ENCODE results near the gene HBEGF.
"Not testable (repeated sequence)": the region's sequence is repeated elsewhere in the genome, so short reads cannot be mapped to it uniquely, and the experiment has no call there.

The HBEGF gene

DNA sequence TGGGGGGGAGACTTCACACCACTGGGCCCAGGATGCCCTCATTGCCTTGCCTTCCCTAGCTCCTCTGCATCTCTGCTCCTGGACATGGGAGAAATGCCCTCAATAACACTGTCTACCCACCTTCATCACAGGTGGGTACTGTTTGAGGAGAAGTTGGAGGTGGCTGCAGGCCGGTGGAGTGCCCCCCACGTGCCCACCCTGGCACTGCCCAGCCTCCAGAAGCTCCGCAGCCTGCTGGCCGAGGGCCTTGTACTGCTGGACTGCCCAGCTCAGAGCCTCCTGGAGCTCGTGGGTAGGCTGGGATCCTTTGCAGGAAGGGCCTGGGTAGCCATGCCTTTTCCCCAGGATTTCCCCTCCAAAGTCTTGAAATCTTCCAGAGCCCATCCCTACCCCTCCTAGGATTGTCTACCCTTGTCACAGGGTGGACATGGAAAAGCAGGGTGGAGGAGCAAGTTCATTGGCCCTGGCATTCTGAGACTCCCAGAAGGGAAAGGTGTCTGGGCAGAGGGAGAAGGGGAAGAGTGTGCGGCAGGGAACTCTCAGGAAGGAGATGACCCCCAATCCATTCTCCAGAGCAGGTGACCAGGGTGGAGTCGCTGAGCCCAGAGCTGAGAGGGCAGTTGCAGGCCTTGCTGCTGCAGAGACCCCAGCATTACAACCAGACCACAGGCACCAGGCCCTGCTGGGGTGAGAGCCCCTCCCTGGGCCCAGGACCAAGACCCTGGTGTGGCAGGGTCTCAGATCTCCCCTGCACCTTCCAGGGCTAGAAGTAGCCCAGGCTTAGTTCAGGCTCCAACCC, 14.5 kb upstream of the HBEGF start:
- no peak for DNase-seq

- DNase-seq, result no peak
Observed at GRCh38 chr5:140360101-140360500, 13.7 kb upstream of the HBEGF start, which contains the start of gene SLC4A9. Gene SLC4A9 (plus strand): TSS chr5:140360194. CDS start chr5:140360237, 43 bp downstream.

- DNase-seq, result no peak
Observed at GRCh38 chr5:140358738-140359310, 12.4 kb upstream of the HBEGF start.

DNA sequence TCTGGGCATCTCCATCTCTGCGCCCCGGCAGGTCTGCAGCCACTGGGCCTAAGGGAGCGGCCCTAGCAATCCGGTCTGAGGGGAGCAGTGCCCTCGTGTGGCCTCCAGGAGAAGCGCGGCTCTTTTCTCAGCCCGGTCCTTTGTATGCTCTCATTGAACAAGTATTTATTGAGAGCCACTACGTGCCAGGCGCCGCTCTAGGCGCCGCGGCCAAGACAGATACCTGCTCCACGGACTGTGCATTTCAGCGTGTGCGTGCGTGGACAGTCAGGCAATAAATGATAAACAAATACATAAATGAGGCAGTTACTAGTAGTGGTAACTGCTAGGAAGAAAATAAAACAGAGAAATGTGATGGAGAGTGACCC, 11.3 kb upstream of the HBEGF start:
- DNase-seq, result peak; percentile 88

DNA sequence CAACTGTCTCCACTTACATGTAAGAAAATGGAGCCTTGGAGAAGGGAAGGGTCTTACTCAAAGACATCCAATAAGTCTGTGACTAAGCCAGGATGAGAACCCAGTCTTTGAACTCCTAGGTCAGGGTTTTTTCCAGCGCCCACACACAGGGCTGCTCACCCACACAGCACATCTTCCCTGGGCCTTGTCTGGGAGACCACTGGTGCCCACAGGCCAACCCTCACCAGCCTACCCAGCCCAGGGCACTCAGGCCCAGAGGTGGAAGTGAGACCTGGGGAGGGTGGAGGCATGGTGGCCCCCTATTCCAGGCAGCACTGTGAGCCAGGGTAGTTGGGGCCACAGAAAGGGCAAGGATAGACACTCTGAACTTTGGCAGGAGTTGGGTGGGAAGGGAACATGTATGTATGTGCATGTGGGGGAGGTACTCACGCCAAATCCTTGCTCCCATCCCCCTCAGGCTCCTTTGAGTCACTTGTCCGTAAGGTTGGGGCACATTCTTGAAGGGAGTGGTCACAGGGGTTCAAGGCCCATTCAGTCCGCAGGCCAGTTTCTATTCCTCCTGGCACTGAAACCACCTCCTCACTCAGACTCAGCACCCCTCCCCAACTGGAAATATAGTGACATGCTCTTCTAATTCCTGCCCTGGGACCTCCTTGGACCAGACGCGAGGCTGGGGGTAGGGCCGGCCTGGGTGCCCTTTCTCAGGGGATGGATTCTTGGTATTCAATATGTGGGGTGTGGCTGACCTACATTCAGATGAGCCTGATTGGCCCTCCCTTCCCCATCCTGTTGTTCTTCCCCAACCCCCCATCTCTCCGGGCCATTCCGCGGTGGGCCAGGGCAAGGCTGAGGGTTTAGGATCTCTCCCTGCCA, 10.7 kb upstream of the HBEGF start:
- no peak for DNase-seq

DNA sequence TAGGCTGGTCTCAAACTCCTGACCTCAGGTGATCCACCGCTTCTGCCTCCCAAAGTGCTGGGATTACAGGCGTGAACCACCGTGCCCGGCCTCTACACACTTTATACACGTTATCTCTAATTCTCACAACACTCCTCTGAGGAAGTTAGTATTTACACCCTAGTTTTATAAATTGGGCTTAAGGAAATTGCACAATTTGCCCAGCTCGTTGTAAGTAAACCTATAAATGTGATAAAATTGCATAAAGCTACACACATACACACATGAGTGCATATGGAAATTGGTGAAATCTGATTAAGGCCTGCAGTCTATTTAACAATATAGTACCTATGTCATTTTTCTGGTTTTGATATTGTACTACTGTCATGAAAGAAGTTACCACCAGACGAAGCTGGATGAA, 9.1 kb upstream of the HBEGF start:
- no peak for DNase-seq

DNA sequence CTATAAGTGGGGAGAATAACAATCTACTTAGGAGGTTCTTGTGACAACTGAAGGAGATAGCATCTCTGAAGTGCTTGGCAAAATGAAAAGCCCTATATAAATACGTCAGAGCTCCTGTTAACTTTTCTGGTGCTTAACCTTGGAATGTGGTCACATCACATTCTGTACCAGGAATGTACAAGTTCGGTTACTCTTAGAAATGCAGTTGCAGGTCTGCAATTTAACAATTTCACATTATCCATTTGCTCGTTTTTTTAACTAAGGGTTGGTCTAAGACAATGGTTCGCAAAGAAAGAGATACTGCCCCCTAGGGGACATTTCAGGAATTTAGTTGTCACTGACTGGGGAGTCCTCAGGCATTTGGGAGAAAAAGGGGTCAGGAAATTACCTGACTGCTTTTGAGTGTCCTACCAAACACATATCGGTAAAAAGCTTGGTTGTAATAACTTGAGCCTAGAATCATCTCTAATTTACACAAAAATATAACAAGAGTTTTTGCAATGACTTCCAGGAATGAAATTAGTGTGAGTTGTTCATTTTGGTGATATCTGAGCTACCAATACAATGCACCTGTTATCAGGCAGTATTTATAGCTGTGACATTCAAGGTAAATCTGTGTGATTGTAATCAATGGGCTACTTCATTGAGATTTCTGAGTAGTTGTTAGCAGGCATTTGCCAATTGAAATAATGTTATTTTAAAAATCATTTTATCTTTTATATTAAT, 5.4 kb upstream of the HBEGF start:
- DNase-seq, result peak; percentile 85

DNA sequence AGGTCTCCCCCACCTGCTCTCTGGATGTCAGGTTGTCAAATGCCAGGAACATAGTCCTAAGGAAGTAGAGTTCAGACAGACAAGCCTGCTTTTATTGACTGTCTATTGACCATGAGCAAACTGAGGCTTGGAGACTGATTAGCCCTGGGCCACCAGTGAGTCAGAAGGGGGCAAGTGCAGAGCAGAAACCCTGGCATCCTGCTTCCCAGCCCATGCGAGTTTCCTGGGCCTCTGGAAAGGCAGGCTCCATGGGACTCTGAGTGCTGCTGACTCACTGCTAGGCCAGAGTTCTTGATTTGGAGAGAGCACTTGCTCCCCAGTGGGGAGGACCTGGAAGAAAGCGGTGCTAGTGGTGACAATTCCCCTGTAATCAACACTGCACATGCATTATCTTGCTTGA, 2.8 kb upstream of the HBEGF start:
- no peak for DNase-seq

DNA sequence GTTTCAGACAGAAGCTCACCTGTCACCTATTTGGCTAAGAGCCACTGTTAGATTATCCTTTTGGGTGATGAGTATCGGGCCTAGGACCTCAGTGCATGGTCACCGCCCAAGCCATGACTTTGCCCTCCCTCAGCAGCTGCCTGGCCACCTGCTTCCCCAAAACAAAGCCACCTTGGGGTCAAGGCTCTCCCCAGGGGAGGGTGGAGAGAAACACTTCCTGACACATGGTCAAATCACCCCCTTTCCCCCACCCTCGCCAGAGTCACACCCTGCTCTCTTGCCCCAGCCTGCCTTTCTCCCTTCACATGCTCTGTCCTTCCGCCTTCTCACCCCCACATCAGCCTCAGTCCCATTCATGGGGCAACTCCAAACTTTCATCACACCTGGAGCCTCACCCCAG, 1.7 kb upstream of the HBEGF start:
- no peak for DNase-seq

- no peak for DNase-seq
Observed at GRCh38 chr5:140347360-140347759, 957 bp upstream of the HBEGF start.

DNA sequence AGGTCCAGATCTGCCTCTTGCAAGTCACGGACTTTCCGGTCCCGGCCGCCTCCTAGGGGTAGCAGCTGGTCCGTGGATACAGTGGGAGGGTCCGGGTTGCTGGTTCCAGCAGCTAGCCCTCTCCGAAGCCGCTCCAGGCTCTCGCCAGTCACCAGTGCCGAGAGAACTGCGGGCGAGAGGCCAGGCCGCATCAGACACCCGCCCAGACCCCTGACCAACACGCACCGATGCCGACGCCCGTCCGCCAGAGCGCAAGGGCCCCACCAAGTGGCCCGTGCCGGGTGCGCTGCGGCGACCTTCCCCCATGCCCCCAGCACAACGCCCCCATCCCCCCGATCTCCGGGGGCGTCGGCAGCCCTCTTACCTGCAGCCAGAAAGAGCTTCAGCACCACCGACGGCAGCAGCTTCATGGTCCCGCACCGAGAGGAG, 470 bp downstream of the HBEGF start:
- DNase-seq, result peak; percentile 40

GRCh38 chr5:140344683-140345423, 1.6 kb downstream of the HBEGF start:
- peak; percentile 38 for DNase-seq

DNA sequence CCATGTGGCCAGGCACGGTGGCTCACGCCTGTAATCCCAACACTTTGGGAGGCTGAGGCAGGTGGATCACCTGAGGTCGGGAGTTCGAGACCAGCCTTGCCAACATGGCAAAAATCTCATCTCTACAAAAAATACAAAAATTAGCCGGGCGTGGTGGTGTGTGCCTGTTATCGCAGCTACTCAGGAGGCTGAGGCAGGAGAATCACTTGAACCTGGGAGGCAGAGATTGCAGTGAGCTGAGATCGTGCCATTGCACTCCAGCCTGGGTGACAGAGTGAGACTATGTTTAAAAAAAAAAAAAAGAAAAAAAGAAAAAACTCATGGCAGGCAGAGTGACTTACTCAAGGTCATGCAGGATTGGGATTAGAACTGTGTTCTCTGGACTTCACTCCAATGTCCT, 2.6 kb downstream of the HBEGF start:
- not testable (repeated sequence) for DNase-seq

DNA sequence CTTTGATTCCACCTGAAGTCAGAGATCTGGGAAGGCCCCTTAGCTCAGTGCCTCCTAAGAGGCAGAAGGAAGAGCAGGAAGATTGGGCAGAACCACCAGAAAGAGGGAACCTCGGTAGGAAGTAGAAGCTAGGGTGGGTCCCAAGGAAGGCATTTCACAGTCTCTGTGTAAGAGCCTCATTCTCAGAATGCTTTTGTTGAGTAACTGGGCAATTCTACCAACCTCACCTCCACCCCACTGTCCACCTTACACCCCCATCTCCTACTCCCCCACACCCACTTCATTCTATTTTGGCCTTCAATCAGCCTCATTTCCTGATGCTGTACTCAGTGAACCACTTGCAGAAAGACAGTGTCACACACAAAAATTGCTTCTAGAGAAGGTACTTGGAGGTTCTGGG, 3.5 kb downstream of the HBEGF start:
- DNase-seq, result peak; percentile 24

- DNase-seq, result peak; percentile 89
Observed at GRCh38 chr5:140342287-140342686, 4.1 kb downstream of the HBEGF start.

DNA sequence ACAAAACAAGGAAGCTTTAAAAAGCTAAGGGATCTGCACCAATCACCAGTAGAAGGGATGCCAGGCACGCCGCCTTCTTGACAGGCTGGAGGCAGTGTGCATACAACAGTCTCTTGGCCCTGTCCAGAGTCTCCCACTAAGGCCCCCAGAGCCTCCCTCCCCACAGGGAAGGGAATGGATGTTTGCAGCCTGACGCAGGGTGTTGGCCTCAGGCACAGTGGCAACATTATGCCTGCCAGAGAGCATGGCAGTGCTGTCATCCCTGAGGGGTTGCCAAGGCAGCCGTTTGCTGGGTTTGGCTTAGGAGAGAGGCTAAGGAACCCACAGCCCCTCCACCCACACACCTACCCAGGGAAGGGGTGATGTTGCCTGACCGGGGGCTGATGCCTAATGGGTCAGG, 4.8 kb downstream of the HBEGF start:
- no peak for DNase-seq

DNA sequence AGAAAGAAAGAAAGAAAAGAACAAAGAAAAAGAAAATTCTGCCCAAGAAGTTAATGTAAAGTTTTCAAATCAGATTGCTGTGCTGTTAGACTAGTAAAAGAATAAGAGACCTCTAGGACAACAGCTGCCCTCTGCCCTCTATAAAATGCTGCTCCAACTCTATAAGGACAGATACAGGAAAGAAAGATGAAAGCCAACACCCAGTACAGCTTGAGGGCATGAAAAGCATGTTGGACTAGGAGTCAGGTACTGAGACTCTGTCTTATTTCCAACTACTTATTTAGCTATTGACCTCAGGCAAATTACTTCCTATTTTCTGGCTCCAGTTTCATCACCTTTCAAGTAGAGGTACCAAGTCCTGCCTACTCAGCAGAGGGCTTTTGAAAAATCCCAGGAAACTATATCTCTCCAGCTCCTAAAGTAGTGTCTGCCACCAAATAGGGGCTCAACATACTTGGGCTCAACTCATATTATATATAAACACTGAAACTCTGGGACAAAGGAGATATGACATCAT, 5.7 kb downstream of the HBEGF start:
- no peak for DNase-seq

GRCh38 chr5:140339636-140340035, 6.8 kb downstream of the HBEGF start:
- DNase-seq, result peak; percentile 29

DNA sequence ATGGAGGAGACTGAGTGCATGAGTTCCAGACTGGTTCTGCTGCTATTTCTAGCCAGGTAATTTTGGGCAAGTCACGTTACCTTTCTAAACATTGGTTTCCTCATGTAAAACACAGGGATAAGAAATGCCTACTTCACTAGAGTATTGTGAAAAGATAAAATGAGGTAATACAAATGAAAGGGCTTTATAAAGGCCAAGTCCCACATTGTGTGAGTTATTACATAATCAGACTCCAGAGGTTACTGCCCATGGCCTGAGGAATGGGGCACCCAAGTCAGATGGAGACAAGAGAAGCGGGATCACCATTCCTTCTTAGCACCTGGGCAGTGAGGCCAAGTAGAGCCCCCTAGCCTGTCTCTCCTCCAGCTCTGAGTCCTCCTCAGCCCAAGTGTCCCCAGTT, 7.5 kb downstream of the HBEGF start:
- DNase-seq, result no peak

DNA sequence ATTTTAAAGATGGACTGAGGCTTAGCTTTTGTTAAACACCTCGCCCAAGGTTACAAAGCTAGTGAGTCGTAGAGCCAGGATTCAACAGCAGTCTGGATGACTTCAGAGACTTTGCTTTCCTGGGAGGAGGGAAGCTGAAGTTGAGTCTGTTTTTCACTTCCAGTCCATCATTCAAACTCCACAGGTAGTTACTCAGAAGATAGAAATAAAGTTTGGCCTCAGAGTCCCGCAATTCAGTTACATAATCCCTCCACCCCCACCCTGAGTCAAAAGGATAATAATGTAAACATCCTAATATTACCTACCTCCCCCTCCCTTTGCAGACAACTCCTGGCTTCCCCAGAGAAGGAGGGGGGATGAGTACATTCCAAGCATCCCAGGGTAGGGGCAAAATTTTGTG, 8.1 kb downstream of the HBEGF start:
- no peak for DNase-seq

DNA sequence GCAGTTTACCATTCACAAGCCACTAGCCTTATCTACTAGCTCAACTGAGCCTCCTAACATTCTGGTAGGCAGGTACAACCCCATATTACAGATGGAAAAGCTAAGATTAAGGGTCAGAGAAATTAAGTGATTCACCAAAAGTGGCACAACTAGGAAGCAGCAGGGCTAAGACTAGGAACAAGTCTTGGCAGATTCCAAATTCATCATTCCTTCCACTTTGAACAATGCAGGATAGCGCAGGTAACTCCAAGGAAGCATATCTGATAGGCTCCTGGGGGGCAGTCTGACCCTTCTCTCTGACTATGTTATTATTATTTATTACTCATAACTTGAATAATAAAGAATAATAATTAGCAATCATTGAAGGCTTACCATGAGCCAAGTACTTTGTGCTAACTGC, 8.5 kb downstream of the HBEGF start:
- DNase-seq, result no peak

- no peak for DNase-seq
Observed at GRCh38 chr5:140336388-140336787, 10.0 kb downstream of the HBEGF start.
